A549 treated with GW870086 at 1 μM for 4 hours (cell line): ENCODE results near the gene ARPC2. TPM values are rescaled to one million over a fixed set of nuclear protein-coding genes. Genes with fewer than 3 reads are reported as not detected.

Experiments used
- total RNA-seq: library from RNA; stranded (reverse); fragments of 200-300 nt; extraction: Qiagen RNA extraction; gene quantifications from 5 replicates; pipeline ENCODE4 v1.2.3, GENCODE V29; 2022; ENCODE audit warnings: low read depth

Gene ARPC2
- 280 to 308 TPM (median 303 TPM) in 5 replicates for total RNA-seq

GRCh38 chr2:218216674-218217359 lies at the start of gene ARPC2:
TSS of gene ARPC2 (plus strand) at chr2:218217189. CDS start at chr2:218217471, 282 bp downstream.

GRCh38 chr2:218260742-218261422 lies 43.9 kb downstream of the ARPC2 start, which contains the start of gene GPBAR1:
TSS of gene GPBAR1 (plus strand) at chr2:218261015. CDS start at chr2:218262725, 1,710 bp downstream.

GRCh38 chr2:218269900-218270720 lies 53.1 kb downstream of the ARPC2 start, which contains the start of the genes AAMP and PNKD:
TSS of gene AAMP (minus strand) at chr2:218270137. CDS start at chr2:218270086, 51 bp downstream.
TSS of gene PNKD (plus strand) at chr2:218270519. CDS start at chr2:218270536, 17 bp downstream.

GRCh38 chr2:218292048-218293014 lies 75.3 kb downstream of the ARPC2 start, which contains the start of gene TMBIM1:
TSS of gene TMBIM1 (minus strand) at chr2:218292503. CDS start at chr2:218282141, 10,362 bp downstream.

Other genes starting within 250 kb of the ARPC2 start
- gene TNS1, start 214.2 kb upstream of the ARPC2 start, total RNA-seq, result 12.4 to 26.9 TPM (median 19.2 TPM) in 5 replicates
- gene RUFY4, start 147.9 kb upstream of the ARPC2 start, total RNA-seq, result 0.23 TPM in 1 of 5 replicates, not detected in the others
- not detected in 5 replicates for gene CXCR2, start 91.2 kb upstream of the ARPC2 start, total RNA-seq
- gene CXCR1, start 50.2 kb upstream of the ARPC2 start, total RNA-seq, result not detected in 5 replicates
- 0.19 to 0.42 TPM (median 0.23 TPM) in 5 replicates for gene GPBAR1, start 43.8 kb downstream of the ARPC2 start, total RNA-seq
- gene AAMP, start 52.9 kb downstream of the ARPC2 start, total RNA-seq, result 124 to 170 TPM (median 127 TPM) in 5 replicates
- gene PNKD, start 53.3 kb downstream of the ARPC2 start, total RNA-seq, result 65.3 to 73.6 TPM (median 72.8 TPM) in 5 replicates
- 132 to 147 TPM (median 139 TPM) in 5 replicates for gene TMBIM1, start 75.3 kb downstream of the ARPC2 start, total RNA-seq
- gene CATIP, start 139.7 kb downstream of the ARPC2 start, total RNA-seq, result not detected in 5 replicates
- 0.10 to 0.26 TPM (median 0.19 TPM) in 5 replicates for gene SLC11A1, start 165.1 kb downstream of the ARPC2 start, total RNA-seq
- gene CTDSP1, start 182.7 kb downstream of the ARPC2 start, total RNA-seq, result 54.7 to 75.2 TPM (median 72.4 TPM) in 5 replicates
- 0.08 to 0.68 TPM (median 0.27 TPM) in 5 replicates for gene VIL1, start 201.9 kb downstream of the ARPC2 start, total RNA-seq